ENCODE measurements around the gene APLNR.

APLNR gene

GRCh38 chr11:57213342-57214097, 23.5 kb downstream of the APLNR start:
- no peaks in the 10 kb centered on the region for H3K36me3 ChIP-seq (ENCODE audit: insufficient read depth, low read length)
- no peak overlapping the region for H3K27ac ChIP-seq (ENCODE audit: low read depth, low read length)
- peaks cover 7% of the 10 kb centered on the region for H3K4me1 ChIP-seq (ENCODE audit: insufficient read depth, low read length)
- H3K27me3 ChIP-seq (ENCODE audit: control insufficient read depth in 1 of 2, insufficient read depth in 2 of 2, low read length in 2 of 2) = no peaks in the 10 kb centered on the region
- no peak overlapping the region for H3K4me3 ChIP-seq (ENCODE audit: low read depth in 1 of 2, low read length in 2 of 2)
- no peaks in the 10 kb centered on the region for H3K9me3 ChIP-seq (ENCODE audit: low read length)
- H3K9ac ChIP-seq (ENCODE audit: low read length) = no peak overlapping the region

- Histone ChIP-seq H3K4me1 (ENCODE audit: insufficient read depth, low read length) (peaks cover 7% of the 10 kb centered on the region), H3K9me3 (ENCODE audit: low read length) (no peaks in the 10 kb centered on the region), H3K4me3 (ENCODE audit: low read depth in 1 of 2, low read length in 2 of 2) (no peak overlapping the region), H3K9ac (ENCODE audit: low read length) (no peak overlapping the region), H3K27me3 (ENCODE audit: control insufficient read depth in 1 of 2, insufficient read depth in 2 of 2, low read length in 2 of 2) (no peaks in the 10 kb centered on the region), H3K36me3 (ENCODE audit: insufficient read depth, low read length) (no peaks in the 10 kb centered on the region), H3K27ac (ENCODE audit: low read depth, low read length) (no peak overlapping the region)
These were observed 26.3 kb downstream of the APLNR start for GRCh38 chr11:57210781-57211180.

- peaks cover 12% of the 10 kb centered on the region for H3K4me1 ChIP-seq (ENCODE audit: insufficient read depth, low read length)
- H3K36me3 ChIP-seq (ENCODE audit: insufficient read depth, low read length) = no peaks in the 10 kb centered on the region
- no peaks in the 10 kb centered on the region for H3K9me3 ChIP-seq (ENCODE audit: low read length)
- H3K9ac ChIP-seq (ENCODE audit: low read length) = no peak overlapping the region
- H3K4me3 ChIP-seq (ENCODE audit: low read depth in 1 of 2, low read length in 2 of 2) = no peak overlapping the region
- no peaks in the 10 kb centered on the region for H3K27me3 ChIP-seq (ENCODE audit: control insufficient read depth in 1 of 2, insufficient read depth in 2 of 2, low read length in 2 of 2)
- H3K27ac ChIP-seq (ENCODE audit: low read depth, low read length) = no peak overlapping the region
These were observed 29.9 kb downstream of the APLNR start for GRCh38 chr11:57207168-57207567.

GRCh38 chr11:57205041-57205641, 31.9 kb downstream of the APLNR start:
- H3K4me1 ChIP-seq (ENCODE audit: insufficient read depth, low read length) = peaks cover 23% of the 10 kb centered on the region
- no peak overlapping the region for H3K4me3 ChIP-seq (ENCODE audit: low read depth in 1 of 2, low read length in 2 of 2)
- no peak overlapping the region for H3K9ac ChIP-seq (ENCODE audit: low read length)
- no peak overlapping the region for H3K27ac ChIP-seq (ENCODE audit: low read depth, low read length)
- H3K9me3 ChIP-seq (ENCODE audit: low read length) = no peaks in the 10 kb centered on the region
- H3K27me3 ChIP-seq (ENCODE audit: control insufficient read depth in 1 of 2, insufficient read depth in 2 of 2, low read length in 2 of 2) = no peaks in the 10 kb centered on the region
- H3K36me3 ChIP-seq (ENCODE audit: insufficient read depth, low read length) = no peaks in the 10 kb centered on the region

- H3K27me3 ChIP-seq (ENCODE audit: control insufficient read depth in 1 of 2, insufficient read depth in 2 of 2, low read length in 2 of 2) = no peaks in the 10 kb centered on the region
- H3K36me3 ChIP-seq (ENCODE audit: insufficient read depth, low read length) = no peaks in the 10 kb centered on the region
- no peak overlapping the region for H3K27ac ChIP-seq (ENCODE audit: low read depth, low read length)
- H3K4me1 ChIP-seq (ENCODE audit: insufficient read depth, low read length) = peaks cover 23% of the 10 kb centered on the region
- H3K4me3 ChIP-seq (ENCODE audit: low read depth in 1 of 2, low read length in 2 of 2) = no peak overlapping the region
- no peak overlapping the region for H3K9ac ChIP-seq (ENCODE audit: low read length)
- H3K9me3 ChIP-seq (ENCODE audit: low read length) = no peaks in the 10 kb centered on the region
These were observed 33.1 kb downstream of the APLNR start for GRCh38 chr11:57203882-57204480.

- Histone ChIP-seq H3K4me3 (ENCODE audit: low read depth in 1 of 2, low read length in 2 of 2) (no peak overlapping the region), H3K36me3 (ENCODE audit: insufficient read depth, low read length) (no peaks in the 10 kb centered on the region), H3K9ac (ENCODE audit: low read length) (no peak overlapping the region), H3K27ac (ENCODE audit: low read depth, low read length) (no peak overlapping the region), H3K27me3 (ENCODE audit: control insufficient read depth in 1 of 2, insufficient read depth in 2 of 2, low read length in 2 of 2) (no peaks in the 10 kb centered on the region), H3K9me3 (ENCODE audit: low read length) (no peaks in the 10 kb centered on the region), H3K4me1 (ENCODE audit: insufficient read depth, low read length) (peaks cover 23% of the 10 kb centered on the region)
These were observed 33.7 kb downstream of the APLNR start for GRCh38 chr11:57203359-57203758.

- Histone ChIP-seq H3K27me3 (ENCODE audit: control insufficient read depth in 1 of 2, insufficient read depth in 2 of 2, low read length in 2 of 2) (no peaks in the 10 kb centered on the region), H3K36me3 (ENCODE audit: insufficient read depth, low read length) (no peaks in the 10 kb centered on the region), H3K4me3 (ENCODE audit: low read depth in 1 of 2, low read length in 2 of 2) (no peak overlapping the region), H3K27ac (ENCODE audit: low read depth, low read length) (no peak overlapping the region), H3K4me1 (ENCODE audit: insufficient read depth, low read length) (peaks cover 23% of the 10 kb centered on the region), H3K9me3 (ENCODE audit: low read length) (no peaks in the 10 kb centered on the region), H3K9ac (ENCODE audit: low read length) (no peak overlapping the region)
These were observed 34.8 kb downstream of the APLNR start for GRCh38 chr11:57202281-57202680.

GRCh38 chr11:57200917-57201316, 36.1 kb downstream of the APLNR start:
- Histone ChIP-seq H3K9ac (ENCODE audit: low read length) (no peak overlapping the region), H3K4me1 (ENCODE audit: insufficient read depth, low read length) (peaks cover 23% of the 10 kb centered on the region), H3K36me3 (ENCODE audit: insufficient read depth, low read length) (no peaks in the 10 kb centered on the region), H3K27ac (ENCODE audit: low read depth, low read length) (no peak overlapping the region), H3K9me3 (ENCODE audit: low read length) (no peaks in the 10 kb centered on the region), H3K27me3 (ENCODE audit: control insufficient read depth in 1 of 2, insufficient read depth in 2 of 2, low read length in 2 of 2) (no peaks in the 10 kb centered on the region), H3K4me3 (ENCODE audit: low read depth in 1 of 2, low read length in 2 of 2) (no peak overlapping the region)

GRCh38 chr11:57199330-57199729, 37.7 kb downstream of the APLNR start:
- H3K27ac ChIP-seq (ENCODE audit: low read depth, low read length) = no peak overlapping the region

GRCh38 chr11:57197762-57198161, 39.3 kb downstream of the APLNR start:
- Histone ChIP-seq H3K27ac (ENCODE audit: low read depth, low read length) (no peak overlapping the region), H3K9ac (ENCODE audit: low read length) (no peak overlapping the region), H3K27me3 (ENCODE audit: control insufficient read depth in 1 of 2, insufficient read depth in 2 of 2, low read length in 2 of 2) (no peaks in the 10 kb centered on the region), H3K4me3 (ENCODE audit: low read depth in 1 of 2, low read length in 2 of 2) (no peak overlapping the region), H3K9me3 (ENCODE audit: low read length) (no peaks in the 10 kb centered on the region), H3K4me1 (ENCODE audit: insufficient read depth, low read length) (peaks cover 13% of the 10 kb centered on the region), H3K36me3 (ENCODE audit: insufficient read depth, low read length) (no peaks in the 10 kb centered on the region)

More at GRCh38 chr11:57199330-57199729, 37.7 kb downstream of the APLNR start:
- no peaks in the 10 kb centered on the region for H3K27me3 ChIP-seq (ENCODE audit: control insufficient read depth in 1 of 2, insufficient read depth in 2 of 2, low read length in 2 of 2)
- H3K36me3 ChIP-seq (ENCODE audit: insufficient read depth, low read length) = no peaks in the 10 kb centered on the region
- H3K4me1 ChIP-seq (ENCODE audit: insufficient read depth, low read length) = peaks cover 16% of the 10 kb centered on the region
- H3K9me3 ChIP-seq (ENCODE audit: low read length) = no peaks in the 10 kb centered on the region
- H3K9ac ChIP-seq (ENCODE audit: low read length) = no peak overlapping the region
- no peak overlapping the region for H3K4me3 ChIP-seq (ENCODE audit: low read depth in 1 of 2, low read length in 2 of 2)

- H3K27ac ChIP-seq (ENCODE audit: low read depth, low read length) = no peak overlapping the region
- peaks cover 8% of the 10 kb centered on the region for H3K4me1 ChIP-seq (ENCODE audit: insufficient read depth, low read length)
- H3K9me3 ChIP-seq (ENCODE audit: low read length) = no peaks in the 10 kb centered on the region
- no peak overlapping the region for H3K9ac ChIP-seq (ENCODE audit: low read length)
- H3K27me3 ChIP-seq (ENCODE audit: control insufficient read depth in 1 of 2, insufficient read depth in 2 of 2, low read length in 2 of 2) = no peaks in the 10 kb centered on the region
- H3K4me3 ChIP-seq (ENCODE audit: low read depth in 1 of 2, low read length in 2 of 2) = no peak overlapping the region
- H3K36me3 ChIP-seq (ENCODE audit: insufficient read depth, low read length) = no peaks in the 10 kb centered on the region
These were observed 40.5 kb downstream of the APLNR start for GRCh38 chr11:57196596-57196995.
